Measurements from ENCODE around the gene ADAMTSL2.

DNA sequence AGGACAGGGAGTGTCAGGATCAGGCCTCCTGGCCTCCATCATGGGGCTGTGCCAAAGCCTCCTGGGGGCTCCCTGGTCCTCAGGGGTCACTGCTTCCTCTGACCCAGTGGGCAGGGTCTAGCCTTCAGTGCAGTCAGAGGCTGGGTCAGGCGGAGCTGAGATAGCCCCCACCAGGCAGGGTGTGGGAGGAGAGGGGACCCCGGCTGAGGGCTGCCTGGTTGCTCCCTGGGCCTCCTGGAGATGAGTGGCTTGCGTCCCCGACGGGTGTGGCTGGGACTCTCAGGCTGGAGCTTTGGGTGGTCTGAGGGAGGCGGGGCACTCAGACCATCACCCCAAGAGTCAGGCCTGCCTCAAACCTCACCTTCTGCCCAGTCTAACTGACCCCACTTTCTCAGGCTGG lies 53.0 kb downstream of the ADAMTSL2 start:
- TF ChIP-seq ZNF790 (CRISPR knock-in tag; IDR thresholded peaks at IDR 0.05; ENCODE audit: borderline replicate concordance) (no peak), PHF8 (CRISPR knock-in tag; IDR thresholded peaks at IDR 0.05) (no peak), HOXA7 (CRISPR knock-in tag; IDR thresholded peaks at IDR 0.05) (no peak)
- TF ChIP-seq, protein P1, sequence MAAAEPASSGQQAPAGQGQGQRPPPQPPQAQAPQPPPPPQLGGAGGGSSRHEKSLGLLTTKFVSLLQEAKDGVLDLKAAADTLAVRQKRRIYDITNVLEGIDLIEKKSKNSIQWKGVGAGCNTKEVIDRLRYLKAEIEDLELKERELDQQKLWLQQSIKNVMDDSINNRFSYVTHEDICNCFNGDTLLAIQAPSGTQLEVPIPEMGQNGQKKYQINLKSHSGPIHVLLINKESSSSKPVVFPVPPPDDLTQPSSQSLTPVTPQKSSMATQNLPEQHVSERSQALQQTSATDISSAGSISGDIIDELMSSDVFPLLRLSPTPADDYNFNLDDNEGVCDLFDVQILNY (CRISPR knock-in tag; conservative IDR thresholded peaks at IDR 0.05): no peak
